ENCODE data around the gene SPATA7.

Gene SPATA7

DNA sequence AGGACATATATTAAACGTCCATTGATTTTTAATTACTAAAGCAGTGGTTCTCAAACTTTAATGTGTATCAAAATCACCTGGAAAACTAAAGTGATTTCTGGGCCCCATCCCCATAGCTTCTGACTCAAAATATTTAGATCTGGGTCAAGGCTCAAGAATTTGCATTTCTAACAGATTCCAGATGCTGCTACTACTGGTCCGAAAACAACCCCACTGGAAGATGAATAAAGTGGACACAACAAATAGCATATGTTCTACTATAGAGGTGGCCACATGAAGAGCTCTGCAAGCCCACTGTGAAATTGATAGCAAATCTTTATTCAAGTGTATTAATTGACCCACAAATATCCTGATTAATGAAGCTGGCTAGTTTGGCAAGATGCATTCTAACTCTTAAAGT lies 69.4 kb downstream of the SPATA7 start:
- no peaks in the 10 kb centered on the region for H3K4me1 ChIP-seq (ENCODE audit: low read length)
- TF ChIP-seq EZH2phosphoT487 (IDR thresholded peaks at IDR 0.05; ENCODE audit: low read depth) = no peak
- TF ChIP-seq, protein P1, sequence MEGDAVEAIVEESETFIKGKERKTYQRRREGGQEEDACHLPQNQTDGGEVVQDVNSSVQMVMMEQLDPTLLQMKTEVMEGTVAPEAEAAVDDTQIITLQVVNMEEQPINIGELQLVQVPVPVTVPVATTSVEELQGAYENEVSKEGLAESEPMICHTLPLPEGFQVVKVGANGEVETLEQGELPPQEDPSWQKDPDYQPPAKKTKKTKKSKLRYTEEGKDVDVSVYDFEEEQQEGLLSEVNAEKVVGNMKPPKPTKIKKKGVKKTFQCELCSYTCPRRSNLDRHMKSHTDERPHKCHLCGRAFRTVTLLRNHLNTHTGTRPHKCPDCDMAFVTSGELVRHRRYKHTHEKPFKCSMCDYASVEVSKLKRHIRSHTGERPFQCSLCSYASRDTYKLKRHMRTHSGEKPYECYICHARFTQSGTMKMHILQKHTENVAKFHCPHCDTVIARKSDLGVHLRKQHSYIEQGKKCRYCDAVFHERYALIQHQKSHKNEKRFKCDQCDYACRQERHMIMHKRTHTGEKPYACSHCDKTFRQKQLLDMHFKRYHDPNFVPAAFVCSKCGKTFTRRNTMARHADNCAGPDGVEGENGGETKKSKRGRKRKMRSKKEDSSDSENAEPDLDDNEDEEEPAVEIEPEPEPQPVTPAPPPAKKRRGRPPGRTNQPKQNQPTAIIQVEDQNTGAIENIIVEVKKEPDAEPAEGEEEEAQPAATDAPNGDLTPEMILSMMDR (IDR thresholded peaks at IDR 0.05; ENCODE audit: low read depth, low read length) = no peak
- H3K79me2 ChIP-seq (ENCODE audit: low read length) = no peaks in the 10 kb centered on the region
- no peak overlapping the region for H3K4me2 ChIP-seq (ENCODE audit: low read length)
- no peaks in the 10 kb centered on the region for H3K27me3 ChIP-seq (ENCODE audit: low read depth, low read length)
- H3K27ac ChIP-seq (ENCODE audit: low read length) = no peak overlapping the region
- no peaks in the 10 kb centered on the region for H3K9me3 ChIP-seq (ENCODE audit: insufficient read depth, low read length)
- no peaks in the 10 kb centered on the region for H4K20me1 ChIP-seq (ENCODE audit: insufficient read depth, low read length)
- no peak overlapping the region for H3K9ac ChIP-seq (ENCODE audit: low read length)
- H3K36me3 ChIP-seq (replicated peaks; ENCODE audit: low read depth, low read length) = no peaks in the 10 kb centered on the region
- no peak overlapping the region for H3K4me3 ChIP-seq (ENCODE audit: low read length)
- H2AFZ ChIP-seq (ENCODE audit: low read depth, low read length) = no peak overlapping the region

DNA sequence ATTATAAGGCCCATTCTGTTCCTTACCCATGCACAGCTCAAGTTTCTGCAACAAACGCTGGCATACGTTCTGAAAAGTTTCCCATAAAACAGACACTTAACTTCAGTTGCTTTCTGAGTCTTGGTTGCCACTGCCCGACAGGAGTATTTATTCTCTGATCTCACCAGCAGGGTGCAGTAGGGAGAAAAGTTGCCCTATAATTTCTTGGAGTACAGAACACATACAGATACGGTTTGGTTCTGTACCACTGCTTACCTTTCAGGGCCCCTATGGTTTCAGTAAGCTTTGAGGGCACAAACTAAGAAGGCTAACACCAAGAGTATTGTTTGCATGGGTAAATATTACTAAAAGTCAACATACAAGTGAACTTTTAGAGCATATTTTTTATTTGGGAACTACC lies 77.9 kb downstream of the SPATA7 start:
- H3K27me3 ChIP-seq (ENCODE audit: low read depth, low read length) = no peaks in the 10 kb centered on the region
- TF ChIP-seq, protein P1 (IDR thresholded peaks at IDR 0.05; ENCODE audit: low read depth, low read length) = peak; percentile 55
- no peak for TF ChIP-seq EZH2phosphoT487 (IDR thresholded peaks at IDR 0.05; ENCODE audit: low read depth)
- no peaks in the 10 kb centered on the region for H3K4me1 ChIP-seq (ENCODE audit: low read length)

DNA sequence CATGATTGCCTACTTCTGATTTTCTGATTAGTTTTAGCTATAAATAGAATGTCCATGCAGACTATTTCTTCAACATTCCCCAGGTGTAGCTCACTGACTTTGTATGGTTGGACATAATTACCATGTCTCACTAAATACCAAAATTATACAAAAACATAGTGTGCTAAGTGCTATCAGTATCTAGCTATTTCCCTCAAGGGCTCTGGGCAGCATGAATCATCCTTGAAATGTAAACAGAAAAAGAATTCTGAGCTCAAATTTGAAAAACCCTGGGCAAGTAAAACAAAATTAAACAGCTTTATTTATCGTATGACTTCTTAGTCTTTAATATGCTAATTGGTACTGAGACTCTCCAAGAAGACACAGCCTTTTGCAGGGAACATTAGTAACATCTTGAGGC lies 82.9 kb downstream of the SPATA7 start:
- no peak overlapping the region for H2AFZ ChIP-seq (ENCODE audit: low read depth, low read length)
- H3K9ac ChIP-seq (ENCODE audit: low read length) = no peak overlapping the region
- TF ChIP-seq EZH2phosphoT487 (IDR thresholded peaks at IDR 0.05; ENCODE audit: low read depth) = no peak
- TF ChIP-seq, protein P1 (IDR thresholded peaks at IDR 0.05; ENCODE audit: low read depth, low read length) = no peak
- H3K9me3 ChIP-seq (ENCODE audit: insufficient read depth, low read length) = no peaks in the 10 kb centered on the region
- no peaks in the 10 kb centered on the region for H4K20me1 ChIP-seq (ENCODE audit: insufficient read depth, low read length)
- no peak overlapping the region for H3K4me3 ChIP-seq (ENCODE audit: low read length)
- H3K4me2 ChIP-seq (ENCODE audit: low read length) = no peak overlapping the region
- no peaks in the 10 kb centered on the region for H3K79me2 ChIP-seq (ENCODE audit: low read length)
- H3K4me1 ChIP-seq (ENCODE audit: low read length) = no peaks in the 10 kb centered on the region
- no peak overlapping the region for H3K27ac ChIP-seq (ENCODE audit: low read length)
- H3K27me3 ChIP-seq (ENCODE audit: low read depth, low read length) = no peaks in the 10 kb centered on the region
- no peaks in the 10 kb centered on the region for H3K36me3 ChIP-seq (replicated peaks; ENCODE audit: low read depth, low read length)

More for the DNA sequence above, 77.9 kb downstream of the SPATA7 start:
- Histone ChIP-seq H3K4me2 (ENCODE audit: low read length) (no peak overlapping the region), H3K4me3 (ENCODE audit: low read length) (no peak overlapping the region), H3K36me3 (replicated peaks; ENCODE audit: low read depth, low read length) (no peaks in the 10 kb centered on the region), H3K27ac (ENCODE audit: low read length) (no peak overlapping the region), H2AFZ (ENCODE audit: low read depth, low read length) (no peak overlapping the region), H3K9me3 (ENCODE audit: insufficient read depth, low read length) (no peaks in the 10 kb centered on the region), H3K9ac (ENCODE audit: low read length) (no peak overlapping the region), H3K79me2 (ENCODE audit: low read length) (no peaks in the 10 kb centered on the region), H4K20me1 (ENCODE audit: insufficient read depth, low read length) (no peaks in the 10 kb centered on the region)

DNA sequence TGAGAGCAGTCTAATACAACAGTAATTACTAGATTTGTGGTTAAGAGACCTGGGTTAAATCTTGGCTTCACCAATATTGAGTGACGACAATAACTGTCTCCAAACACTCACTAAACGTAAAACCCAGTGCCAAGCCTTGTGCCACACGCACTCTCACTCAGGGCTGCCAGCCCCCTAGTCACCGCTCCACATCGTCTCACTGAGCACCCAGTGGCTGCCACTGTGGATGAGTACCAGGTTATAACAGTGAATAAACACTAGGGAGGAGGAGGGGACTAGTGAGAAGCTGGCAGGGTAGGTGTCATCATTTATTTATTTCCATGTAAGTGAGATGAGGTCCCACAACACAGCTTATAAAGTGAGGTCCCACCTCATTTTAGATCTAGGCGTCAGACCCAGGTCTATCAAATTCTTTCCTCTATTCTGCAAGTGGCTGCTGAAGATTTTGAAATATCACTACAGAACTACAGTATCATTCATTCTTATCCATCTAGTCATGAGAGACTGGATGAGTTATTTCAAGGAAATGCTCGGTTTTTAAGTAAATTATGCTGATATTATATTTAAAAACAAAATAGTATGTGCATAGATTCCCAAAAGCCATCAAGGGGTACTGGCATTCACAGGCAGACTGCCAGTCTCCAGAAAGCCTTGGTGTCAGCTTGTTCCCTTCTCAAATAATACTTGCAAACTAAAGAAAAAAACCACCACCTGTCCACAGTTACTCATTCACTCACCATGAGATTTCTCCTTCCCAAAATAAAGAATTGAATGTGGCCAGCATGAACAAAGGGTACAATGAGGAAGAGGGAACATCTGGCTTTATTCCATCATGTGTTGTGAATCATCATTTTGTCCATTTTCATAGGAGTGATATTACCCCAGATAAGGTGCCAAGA lies 85.3 kb downstream of the SPATA7 start:
- no peaks in the 10 kb centered on the region for H3K9me3 ChIP-seq (ENCODE audit: insufficient read depth, low read length)
- no peaks in the 10 kb centered on the region for H3K79me2 ChIP-seq (ENCODE audit: low read length)
- no peak for TF ChIP-seq EZH2phosphoT487 (IDR thresholded peaks at IDR 0.05; ENCODE audit: low read depth)
- TF ChIP-seq, protein P1 (IDR thresholded peaks at IDR 0.05; ENCODE audit: low read depth, low read length) = no peak
- no peak overlapping the region for H3K4me3 ChIP-seq (ENCODE audit: low read length)
- H3K36me3 ChIP-seq (replicated peaks; ENCODE audit: low read depth, low read length) = no peaks in the 10 kb centered on the region
- no peaks in the 10 kb centered on the region for H4K20me1 ChIP-seq (ENCODE audit: insufficient read depth, low read length)
- no peaks in the 10 kb centered on the region for H3K27me3 ChIP-seq (ENCODE audit: low read depth, low read length)
- H3K9ac ChIP-seq (ENCODE audit: low read length) = no peak overlapping the region
- H3K4me2 ChIP-seq (ENCODE audit: low read length) = no peak overlapping the region
- H2AFZ ChIP-seq (ENCODE audit: low read depth, low read length) = no peak overlapping the region
- H3K4me1 ChIP-seq (ENCODE audit: low read length) = no peaks in the 10 kb centered on the region
- no peak overlapping the region for H3K27ac ChIP-seq (ENCODE audit: low read length)
